ENCODE data around the gene FRMD8.
A peak's percentile ranks its signal among the peaks of the same experiment; 100 is the strongest.

The FRMD8 gene

GRCh38 chr11:65390996-65391395 lies 4.6 kb downstream of the FRMD8 start:
- no peaks in the 10 kb centered on the region for H3K27me3 ChIP-seq (replicated peaks; ENCODE audit: control insufficient read depth, insufficient read depth, low read length)
- peak overlapping the region; percentile 20; the same call in 1 of the 2 replicates for H3K4me3 ChIP-seq (replicated peaks; ENCODE audit: low read depth, low read length)
- H3K36me3 ChIP-seq (ENCODE audit: control insufficient read depth, insufficient read depth, low read length): peaks cover 23% of the 10 kb centered on the region
- DNase-seq (ENCODE audit: extremely low read depth, insufficient read length): no peak
- TF ChIP-seq CTCF (IDR thresholded peaks at IDR 0.05; ENCODE audit: insufficient read depth, low read length, poor library complexity, severe bottlenecking): no peak

- H3K4me3 ChIP-seq (replicated peaks; ENCODE audit: low read depth, low read length): no peak overlapping the region
- no peaks in the 10 kb centered on the region for H3K27me3 ChIP-seq (replicated peaks; ENCODE audit: control insufficient read depth, insufficient read depth, low read length)
- DNase-seq (ENCODE audit: extremely low read depth, insufficient read length): no peak
- H3K36me3 ChIP-seq (ENCODE audit: control insufficient read depth, insufficient read depth, low read length): peaks cover 34% of the 10 kb centered on the region
- no peak for TF ChIP-seq CTCF (IDR thresholded peaks at IDR 0.05; ENCODE audit: insufficient read depth, low read length, poor library complexity, severe bottlenecking)
Measured at GRCh38 chr11:65392186-65392829, 5.9 kb downstream of the FRMD8 start.

GRCh38 chr11:65392899-65393298 lies 6.5 kb downstream of the FRMD8 start:
- no peak for TF ChIP-seq CTCF (IDR thresholded peaks at IDR 0.05; ENCODE audit: insufficient read depth, low read length, poor library complexity, severe bottlenecking)
- peaks cover 35% of the 10 kb centered on the region for H3K36me3 ChIP-seq (ENCODE audit: control insufficient read depth, insufficient read depth, low read length)
- no peak for DNase-seq (ENCODE audit: extremely low read depth, insufficient read length)
- H3K4me3 ChIP-seq (replicated peaks; ENCODE audit: low read depth, low read length): no peak overlapping the region
- no peaks in the 10 kb centered on the region for H3K27me3 ChIP-seq (replicated peaks; ENCODE audit: control insufficient read depth, insufficient read depth, low read length)

- TF ChIP-seq CTCF (IDR thresholded peaks at IDR 0.05; ENCODE audit: insufficient read depth, low read length, poor library complexity, severe bottlenecking): no peak
- peaks cover 39% of the 10 kb centered on the region for H3K36me3 ChIP-seq (ENCODE audit: control insufficient read depth, insufficient read depth, low read length)
- no peak overlapping the region for H3K4me3 ChIP-seq (replicated peaks; ENCODE audit: low read depth, low read length)
- H3K27me3 ChIP-seq (replicated peaks; ENCODE audit: control insufficient read depth, insufficient read depth, low read length): no peaks in the 10 kb centered on the region
- DNase-seq (ENCODE audit: extremely low read depth, insufficient read length): peak; percentile 6
Measured at GRCh38 chr11:65393513-65394079, 7.2 kb downstream of the FRMD8 start.

- Histone ChIP-seq H3K27me3 (replicated peaks; ENCODE audit: control insufficient read depth, insufficient read depth, low read length) (no peaks in the 10 kb centered on the region), H3K36me3 (ENCODE audit: control insufficient read depth, insufficient read depth, low read length) (peaks cover 40% of the 10 kb centered on the region), H3K4me3 (replicated peaks; ENCODE audit: low read depth, low read length) (no peak overlapping the region)
- no peak for DNase-seq (ENCODE audit: extremely low read depth, insufficient read length)
- TF ChIP-seq CTCF (IDR thresholded peaks at IDR 0.05; ENCODE audit: insufficient read depth, low read length, poor library complexity, severe bottlenecking): no peak
Measured at GRCh38 chr11:65394125-65394536, 7.7 kb downstream of the FRMD8 start.
